Activated gamma-delta T cell treated with Interleukin-2 at 50 U/mL for 16 hours (primary cell): ENCODE data around the gene WWOX.
"Not testable (repeated sequence)": the region's sequence is repeated elsewhere in the genome, so short reads cannot be mapped to it uniquely, and the experiment has no call there.

ENCODE experiments used
- DNase-seq: peaks from one replicate; pipeline ENCODE4 v3.0.0-alpha.2; 2020

WWOX gene

DNA sequence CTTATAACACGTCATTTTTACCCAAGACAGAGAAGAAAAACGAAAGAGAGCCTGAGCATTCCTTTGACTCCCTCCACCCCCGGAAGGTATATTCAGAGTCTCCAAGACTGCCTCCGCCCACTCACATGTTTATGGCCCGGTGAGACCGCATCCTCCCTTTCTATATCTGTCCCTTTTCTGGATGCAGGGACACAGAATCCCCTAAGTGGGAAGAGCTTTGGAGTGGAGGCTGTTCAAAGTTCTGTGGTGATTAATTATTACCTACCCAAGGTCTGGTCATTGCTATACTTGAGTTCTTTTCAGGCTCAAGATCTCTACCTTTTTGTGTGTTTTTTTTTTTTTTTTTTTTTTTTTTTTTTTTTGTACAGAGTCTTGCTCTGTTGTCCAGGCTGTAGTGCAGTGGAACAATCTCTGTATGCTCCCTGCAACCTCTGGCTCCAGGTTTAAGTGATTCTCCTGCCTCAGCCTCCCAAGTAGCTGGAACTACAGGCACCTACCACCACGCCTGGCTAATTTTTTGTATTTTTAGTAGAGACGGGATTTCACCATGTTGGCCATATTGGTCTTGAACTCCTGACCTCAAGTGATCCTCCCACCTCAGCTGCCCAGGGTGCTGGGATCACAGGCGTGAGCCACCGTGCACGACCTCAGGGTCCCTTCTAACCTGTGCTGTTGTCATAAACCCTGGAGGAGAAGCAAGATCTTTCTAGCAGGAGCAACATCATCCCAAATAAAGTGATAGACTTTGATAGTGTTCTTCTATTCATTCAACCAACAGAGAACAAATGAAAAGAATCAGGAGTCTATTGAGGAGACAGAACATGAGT is 407.1 kb downstream of the WWOX start:
- DNase-seq: no peak

DNA sequence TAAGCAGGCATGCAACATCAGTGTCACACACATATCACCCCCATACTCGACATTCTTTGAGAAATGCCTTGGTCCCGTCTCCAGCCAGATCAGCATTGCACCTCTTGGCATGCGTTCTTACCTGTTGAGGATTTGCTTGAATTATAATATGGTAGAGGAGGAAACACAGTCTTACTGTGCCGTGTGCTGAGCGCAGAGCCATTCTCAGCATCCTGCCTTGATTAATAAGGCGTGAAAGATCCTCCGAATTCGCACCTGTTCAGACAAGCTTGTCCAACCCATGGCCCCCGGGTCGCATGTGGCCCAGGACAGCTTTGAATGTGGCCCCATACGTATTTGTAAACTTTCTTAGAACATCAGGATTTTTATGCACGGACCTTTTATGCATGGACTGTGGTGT is 408.1 kb downstream of the WWOX start:
- DNase-seq: no peak

DNA sequence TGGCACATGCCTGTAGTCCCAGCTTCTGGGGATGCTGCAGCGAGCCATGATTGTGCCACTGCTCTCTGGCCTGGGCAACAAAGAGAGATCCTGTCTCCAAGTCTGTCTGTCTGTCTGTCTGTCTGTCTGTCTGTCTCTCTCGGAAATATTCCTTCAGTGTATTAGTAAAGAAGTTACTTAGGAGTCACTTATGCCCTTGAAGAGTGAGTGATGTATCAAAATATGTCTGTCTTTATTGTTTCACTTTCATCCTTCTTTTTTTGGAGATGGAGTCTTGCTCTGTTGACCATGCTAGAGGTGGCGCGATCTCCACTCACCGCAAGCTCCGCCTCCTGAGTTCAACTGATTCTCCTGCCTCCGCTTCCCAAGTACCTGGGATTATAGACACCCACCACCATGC is 410.5 kb downstream of the WWOX start:
- no peak for DNase-seq

- no peak for DNase-seq
Measured at GRCh38 chr16:78510496-78510895, 411.0 kb downstream of the WWOX start.

GRCh38 chr16:78513838-78514237 is 414.4 kb downstream of the WWOX start:
- DNase-seq: no peak

DNA sequence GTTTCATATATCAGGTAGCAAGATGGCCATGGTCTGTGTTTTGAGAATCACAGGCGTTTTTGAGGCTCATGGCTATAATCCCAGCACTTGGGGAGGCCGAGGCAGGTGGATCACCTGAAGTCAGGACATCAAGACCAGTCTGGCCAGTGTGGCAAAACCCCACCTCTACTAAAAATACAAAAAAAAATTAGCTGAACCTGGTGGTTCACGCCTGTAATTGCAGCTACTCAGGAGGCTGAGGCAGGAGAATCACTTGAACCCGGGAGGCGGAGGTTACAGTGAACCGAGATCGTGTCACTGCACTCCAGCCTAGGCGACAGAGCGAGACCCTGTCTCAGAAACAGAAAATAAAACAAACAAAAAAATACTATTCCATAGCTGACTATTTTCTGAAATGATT is 415.4 kb downstream of the WWOX start:
- not testable (repeated sequence) for DNase-seq

DNA sequence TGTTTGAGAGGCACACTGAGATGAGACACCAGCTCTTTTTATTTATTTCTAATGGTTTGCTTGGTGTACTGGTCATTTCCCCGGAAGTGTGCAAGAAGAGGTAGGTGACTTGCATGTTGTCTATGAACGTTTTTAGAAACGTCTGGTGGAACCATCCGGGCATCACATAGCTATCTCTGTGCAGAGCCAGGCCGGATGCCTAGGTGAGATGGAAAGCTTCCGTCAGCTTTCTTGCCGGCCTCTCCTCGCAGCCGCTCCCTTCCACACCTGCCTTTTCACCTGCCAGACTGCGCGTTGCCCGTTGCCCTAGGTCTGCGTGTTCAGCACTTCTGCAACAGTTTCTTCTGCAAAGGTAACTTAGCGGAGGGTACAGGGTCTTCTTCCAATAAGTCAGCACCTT is 416.0 kb downstream of the WWOX start:
- no peak for DNase-seq

DNA sequence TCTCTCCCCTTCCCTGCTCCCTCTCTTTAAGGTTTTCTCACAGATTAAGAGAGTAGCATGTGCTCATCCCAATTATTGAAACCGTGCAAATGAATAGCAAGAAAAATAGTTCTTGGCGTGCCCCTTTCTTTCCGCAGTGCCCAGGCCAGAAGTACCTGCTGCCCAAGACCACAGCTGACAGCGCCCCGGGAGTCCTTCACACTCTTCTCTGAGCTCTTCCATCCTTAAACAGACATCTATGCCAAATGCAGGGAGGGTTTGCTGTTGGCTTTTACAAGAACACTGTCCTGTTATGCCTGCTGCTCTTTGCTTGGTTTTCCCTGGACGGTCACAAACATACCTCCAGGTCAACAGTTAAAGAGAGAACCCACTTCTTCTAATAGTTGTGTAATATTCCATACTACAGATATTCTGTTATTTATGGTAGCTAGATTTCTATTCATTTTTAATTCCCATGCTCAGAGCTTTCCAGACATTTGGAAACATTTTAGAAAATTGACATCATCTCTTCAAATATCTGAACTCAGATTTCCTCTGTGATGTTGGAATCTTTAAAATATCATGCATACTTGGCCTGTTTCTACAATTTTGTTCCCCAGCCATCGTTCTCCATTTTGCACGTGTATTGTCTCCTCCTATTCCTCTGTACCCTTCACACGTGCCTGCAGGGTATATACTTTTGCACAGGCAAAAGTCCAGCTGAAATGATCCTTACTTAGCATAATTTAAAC is 416.7 kb downstream of the WWOX start:
- DNase-seq: no peak

GRCh38 chr16:78519896-78520295 is 420.4 kb downstream of the WWOX start:
- DNase-seq: no peak

- DNase-seq: no peak
Measured at GRCh38 chr16:78520470-78520869, 421.0 kb downstream of the WWOX start.

DNA sequence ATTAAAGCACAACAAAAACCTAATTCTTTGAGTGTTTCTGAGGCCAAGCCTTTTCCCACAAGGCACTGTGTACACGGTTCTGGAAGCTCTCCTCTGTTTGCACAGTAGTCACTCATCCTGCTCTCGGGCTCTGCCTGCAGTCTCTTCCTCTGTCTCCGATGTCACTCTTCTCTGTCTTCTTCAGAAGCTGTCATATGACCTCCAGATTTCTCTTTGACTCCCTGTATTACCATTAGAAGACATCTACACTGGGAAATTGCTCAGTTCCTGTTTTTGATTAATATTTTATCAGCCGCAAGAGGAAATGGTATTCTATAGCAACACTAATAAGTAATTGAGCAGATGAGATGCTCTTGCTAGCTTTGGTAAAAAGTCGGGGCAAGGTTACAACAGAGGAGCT is 422.9 kb downstream of the WWOX start:
- no peak for DNase-seq

- no peak for DNase-seq
Measured at GRCh38 chr16:78523212-78523985, 423.9 kb downstream of the WWOX start.

DNA sequence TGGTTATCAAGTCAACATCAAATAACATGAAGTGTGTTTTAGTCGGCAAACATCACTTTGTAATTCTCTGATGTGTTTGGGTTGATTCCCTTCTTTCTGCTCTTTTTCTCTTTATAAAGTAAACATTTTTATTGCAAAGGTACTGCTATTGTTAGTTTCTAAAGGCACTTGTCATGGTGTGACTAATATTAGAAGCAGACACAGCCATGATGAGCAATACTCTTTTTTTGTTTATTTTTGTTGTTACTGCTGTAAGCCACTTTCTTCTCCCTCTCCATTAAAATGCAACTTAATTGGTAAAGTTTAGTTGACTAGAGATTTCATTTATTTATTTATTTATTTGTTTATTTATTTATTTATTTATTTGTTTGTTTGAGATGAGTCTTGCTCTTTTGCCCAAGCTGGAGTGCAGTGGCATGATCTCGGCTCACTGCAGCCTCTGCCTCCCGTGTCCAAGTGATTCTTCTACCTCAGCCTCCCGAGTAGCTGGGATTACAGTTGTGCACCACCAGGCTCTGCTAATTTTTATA is 424.7 kb downstream of the WWOX start:
- no peak for DNase-seq

DNA sequence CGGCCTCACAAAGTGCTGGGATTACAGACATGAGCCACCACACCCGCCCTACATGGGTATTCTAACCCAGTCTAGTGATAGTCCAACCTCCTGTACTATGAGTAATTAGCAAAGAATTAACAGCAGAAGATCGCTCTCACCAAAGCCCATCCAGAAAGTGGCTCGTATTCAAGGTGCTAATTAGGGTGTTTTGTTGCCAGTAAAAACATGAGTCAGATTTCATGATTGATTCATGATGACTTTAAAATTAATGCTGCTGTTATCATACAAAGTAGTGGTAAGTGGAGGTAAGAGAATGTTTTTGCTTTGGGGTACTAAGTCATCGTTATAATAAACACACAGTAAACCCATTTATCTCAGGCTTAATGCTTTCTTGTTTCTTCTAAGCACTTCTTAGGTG is 428.8 kb downstream of the WWOX start:
- no peak for DNase-seq

DNA sequence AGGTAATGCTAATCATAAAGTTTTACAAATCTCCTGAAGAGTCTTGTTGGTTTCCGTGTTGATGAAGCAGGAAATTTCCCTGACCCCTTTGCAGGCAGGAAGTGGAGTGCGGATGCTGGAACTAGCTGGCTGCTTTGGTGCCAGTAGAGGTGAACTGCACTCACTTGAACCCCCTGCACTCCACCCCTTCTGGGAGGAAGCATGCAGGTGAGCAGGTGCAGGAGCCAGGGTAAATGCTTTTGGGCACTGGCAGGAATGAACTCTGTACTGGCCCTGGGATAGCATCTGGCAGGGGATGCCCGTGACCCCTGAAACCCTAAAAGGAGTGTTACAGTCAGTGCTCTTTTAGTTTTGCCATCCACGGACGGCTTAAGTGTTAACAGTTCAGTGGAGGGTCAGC is 430.4 kb downstream of the WWOX start:
- DNase-seq: no peak

GRCh38 chr16:78530283-78530682 is 430.8 kb downstream of the WWOX start:
- no peak for DNase-seq

DNA sequence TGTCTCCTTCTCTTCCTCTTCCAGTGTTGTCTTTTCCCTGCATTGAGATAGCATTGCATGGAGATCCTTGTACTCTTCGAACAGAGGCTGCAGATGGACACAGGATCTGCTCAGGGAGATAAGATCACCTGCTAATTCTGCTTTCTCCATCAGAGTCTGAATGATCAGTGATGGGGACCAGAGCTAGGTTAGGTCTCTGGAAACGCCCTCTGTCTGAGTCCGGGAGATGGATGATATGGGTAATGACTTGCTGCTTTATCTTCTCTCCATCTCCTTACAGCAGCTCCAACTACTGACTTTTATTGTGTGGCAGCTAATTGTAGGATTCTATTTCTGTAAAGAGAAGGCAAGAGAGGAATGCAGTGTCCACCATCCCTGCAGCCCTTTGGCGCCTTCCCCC is 435.6 kb downstream of the WWOX start:
- no peak for DNase-seq

DNA sequence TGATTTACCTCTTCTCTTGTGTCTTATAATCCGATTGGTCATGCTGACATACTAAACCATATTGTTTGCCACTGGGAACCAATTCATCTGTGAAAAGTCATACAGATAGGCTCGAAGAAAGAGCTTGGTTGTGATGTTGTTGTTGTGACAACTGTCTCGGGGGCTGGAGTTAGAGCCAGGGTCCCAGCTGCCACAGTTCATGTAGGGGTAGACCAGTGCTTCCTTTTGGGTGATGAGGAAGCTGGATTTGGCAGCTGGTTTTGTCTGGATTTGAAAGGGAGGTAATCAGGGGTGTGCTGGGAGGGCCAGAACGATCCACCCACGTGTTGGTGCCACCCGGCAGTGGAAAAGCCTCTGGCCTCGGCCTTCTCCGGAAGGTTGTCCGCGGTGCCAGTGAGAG is 438.1 kb downstream of the WWOX start:
- DNase-seq: no peak

DNA sequence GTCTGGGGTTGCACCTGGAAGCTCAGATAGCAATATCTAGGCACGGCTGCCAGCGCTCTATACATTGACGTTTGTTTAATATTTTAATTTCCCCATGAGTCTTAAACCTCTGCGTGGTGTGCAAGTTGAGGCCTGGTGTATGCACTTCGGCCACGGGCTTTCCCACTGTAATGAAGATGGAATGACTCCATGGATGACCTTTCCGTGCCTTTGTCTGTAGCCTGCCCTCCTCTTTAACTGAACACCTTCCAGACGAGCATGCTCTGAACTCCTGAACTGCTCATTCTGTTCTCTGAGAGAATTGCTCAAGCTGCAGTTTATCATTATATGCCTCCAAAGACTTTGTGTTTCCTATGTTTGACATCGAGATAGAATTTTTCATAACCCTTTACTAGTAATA is 438.8 kb downstream of the WWOX start:
- no peak for DNase-seq

GRCh38 chr16:78538919-78539318 is 439.5 kb downstream of the WWOX start:
- no peak for DNase-seq

DNA sequence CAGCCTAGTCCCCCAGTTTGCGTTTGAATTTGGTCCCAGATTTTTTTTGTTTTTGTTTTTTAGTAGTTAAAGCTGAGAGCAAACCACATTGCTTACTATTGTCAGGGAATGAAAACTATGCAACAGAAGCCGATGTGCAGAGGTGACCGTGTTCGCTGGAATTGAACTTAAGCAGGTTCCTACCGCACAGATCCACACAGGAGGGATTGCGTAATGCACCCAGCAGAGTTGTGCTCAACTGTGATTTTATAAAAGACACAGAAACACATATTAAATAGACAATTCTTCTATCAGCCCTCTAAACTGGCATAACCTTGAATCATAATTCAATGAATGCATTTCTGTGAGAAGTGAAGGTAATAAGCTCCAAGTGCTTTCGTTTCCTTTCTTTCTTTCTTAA is 443.0 kb downstream of the WWOX start:
- no peak for DNase-seq

DNA sequence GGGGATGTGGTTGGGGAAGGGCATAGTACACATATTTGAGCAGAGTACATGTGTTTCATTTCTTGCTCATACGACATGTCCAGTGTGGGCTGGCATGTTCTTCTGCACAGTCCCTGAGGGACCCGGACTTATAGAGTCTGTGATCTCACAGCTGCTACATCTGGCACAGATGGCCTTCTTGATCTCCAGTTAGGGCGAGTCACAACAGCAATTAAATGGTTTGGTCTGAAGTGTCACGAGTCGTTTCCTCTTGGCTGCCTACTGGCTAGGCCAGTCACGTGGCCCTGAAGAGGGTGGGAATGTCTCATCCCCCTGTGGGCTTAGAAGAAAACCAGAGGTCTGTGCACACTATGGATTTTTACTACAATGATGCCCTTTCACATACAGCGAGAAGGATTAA is 443.6 kb downstream of the WWOX start:
- DNase-seq: no peak

DNA sequence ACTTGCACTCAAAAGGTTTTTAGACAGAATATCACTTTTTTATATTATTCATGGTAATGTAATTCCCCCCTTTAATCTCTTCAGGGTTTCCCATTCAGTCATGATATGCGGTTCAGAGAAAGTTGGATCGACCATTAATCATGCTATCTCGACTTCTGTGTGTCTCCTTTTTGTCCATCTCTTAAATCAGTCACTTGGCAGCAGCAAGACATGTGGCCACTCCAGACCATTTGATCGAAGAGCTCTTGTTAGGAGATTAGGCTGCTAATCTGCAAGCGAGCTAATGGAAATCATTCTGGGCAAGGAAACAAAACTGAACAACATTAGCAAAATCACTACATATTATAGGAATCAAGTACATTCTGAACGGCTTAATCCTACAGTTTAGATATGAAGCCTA is 449.9 kb downstream of the WWOX start:
- no peak for DNase-seq
